HT-29 (cell line): ENCODE results near the gene ASB18. TPM values are rescaled to one million over a fixed set of nuclear protein-coding genes. Genes with fewer than 3 reads are reported as not detected.

Experiments
- DNase-seq: peaks from one replicate; pipeline ENCODE4 v3.0.0-alpha.2; 2015; ENCODE audit warnings: low spot score
- total RNA-seq: library from RNA; depleted of rRNA; stranded (reverse); fragments of >200 nt; shearing (Covaris generic); gene quantifications from 2 replicates; pipeline ENCODE4 v1.2.3, GENCODE V29; 2014

ASB18 gene
- total RNA-seq, 1 experiment from 2014 or later = not detected

- DNase-seq = no peak
Measured at GRCh38 chr2:236164201-236164924, 99.8 kb downstream of the ASB18 start.

GRCh38 chr2:236163471-236164200 is 100.6 kb downstream of the ASB18 start:
- DNase-seq = no peak

- no peak for DNase-seq
Measured at GRCh38 chr2:236162882-236163470, 101.2 kb downstream of the ASB18 start.

GRCh38 chr2:236162031-236162845 is 102.0 kb downstream of the ASB18 start:
- DNase-seq = no peak

- DNase-seq = no peak
Measured at GRCh38 chr2:236161531-236161930, 102.7 kb downstream of the ASB18 start.

- no peak for DNase-seq
Measured at GRCh38 chr2:236161082-236161462, 103.1 kb downstream of the ASB18 start.

- no peak for DNase-seq
Measured at GRCh38 chr2:236160366-236161081, 103.7 kb downstream of the ASB18 start.

- DNase-seq = no peak
Measured at GRCh38 chr2:236159778-236160170, 104.4 kb downstream of the ASB18 start.

- DNase-seq = no peak
Measured at GRCh38 chr2:236158969-236159777, 105.0 kb downstream of the ASB18 start.

GRCh38 chr2:236157815-236158498 is 106.2 kb downstream of the ASB18 start:
- no peak for DNase-seq

GRCh38 chr2:236157366-236157765 is 106.8 kb downstream of the ASB18 start:
- no peak for DNase-seq

- no peak for DNase-seq
Measured at GRCh38 chr2:236156860-236157194, 107.4 kb downstream of the ASB18 start.

- DNase-seq = no peak
Measured at GRCh38 chr2:236156095-236156859, 107.9 kb downstream of the ASB18 start.

- DNase-seq = no peak
Measured at GRCh38 chr2:236155406-236155805, 108.8 kb downstream of the ASB18 start.

- DNase-seq = no peak
Measured at GRCh38 chr2:236146436-236146835, 117.8 kb downstream of the ASB18 start.

- DNase-seq = no peak
Measured at GRCh38 chr2:236143811-236144210, 120.4 kb downstream of the ASB18 start.
